Dermis microvascular lymphatic vessel endothelial cell (primary cell): ENCODE results near the gene GRB10. TPM values are rescaled to one million over a fixed set of nuclear protein-coding genes. Genes with fewer than 3 reads are reported as not detected.
"Not testable (repeated sequence)": the region's sequence is repeated elsewhere in the genome, so short reads cannot be mapped to it uniquely, and the experiment has no call there.

Source experiments
- DNase-seq, 2 donors: peaks; one replicate each; pipeline versions ENCODE4 v3.0.0 to v3.0.0-alpha.2; 2010; ENCODE audit warnings: low read depth in 2 of 2
- total RNA-seq: library from RNA; depleted of rRNA; stranded (reverse); fragments of >200 nt; gene quantifications from 2 replicates; pipeline ENCODE4 v1.2.1, GENCODE V29; 2014

The GRB10 gene
- total RNA-seq, 1 donor from 2014 or later = 98.5 TPM

DNA sequence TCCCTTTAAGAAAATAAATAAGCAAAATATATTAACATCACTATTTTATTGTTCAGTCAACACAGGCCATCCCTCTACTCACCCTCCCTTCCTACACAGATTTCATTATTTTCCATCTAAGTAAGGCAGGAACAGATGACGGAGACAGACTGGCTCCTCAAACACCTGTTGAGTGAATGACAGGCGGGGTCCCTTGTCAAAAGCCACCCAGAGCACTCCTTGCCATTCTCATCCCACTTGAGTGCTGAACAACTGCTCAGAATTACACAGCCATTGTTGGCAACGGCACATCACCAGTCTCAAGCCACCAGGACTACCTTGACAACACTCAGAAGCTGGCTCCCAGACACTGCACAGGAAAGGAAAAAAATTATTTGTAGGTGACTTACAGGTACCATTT is 3.3 kb downstream of the GRB10 start:
- no peak for DNase-seq

GRCh38 chr7:50778189-50778588 is 4.5 kb downstream of the GRB10 start:
- no peak for DNase-seq

DNA sequence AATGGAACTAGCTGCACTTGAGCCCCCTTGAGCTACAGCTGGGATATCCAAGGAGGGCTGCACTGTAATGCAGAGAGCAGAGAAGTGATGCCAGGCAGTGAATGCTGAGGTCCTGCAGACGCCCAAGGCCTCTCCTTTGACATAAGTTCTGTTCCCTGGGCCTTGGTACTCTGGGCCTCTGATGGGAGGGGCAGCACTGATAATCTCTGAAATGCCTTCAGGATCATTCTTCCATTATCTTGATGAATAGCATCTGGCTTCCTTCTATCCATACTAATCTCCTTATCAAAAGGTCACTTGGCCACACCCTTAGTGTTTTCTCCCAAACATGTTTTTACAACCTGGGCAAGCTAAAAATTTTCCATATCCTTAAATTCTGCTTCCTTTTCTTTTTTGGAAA is 6.9 kb downstream of the GRB10 start:
- no peak for DNase-seq

GRCh38 chr7:50775231-50775630 is 7.5 kb downstream of the GRB10 start:
- DNase-seq = no peak

- DNase-seq = no peak
Observed at GRCh38 chr7:50774319-50774718, 8.4 kb downstream of the GRB10 start.

GRCh38 chr7:50773071-50773470 is 9.6 kb downstream of the GRB10 start:
- not testable (repeated sequence) for DNase-seq

GRCh38 chr7:50771120-50772002 is 11.3 kb downstream of the GRB10 start:
- no peak for DNase-seq

DNA sequence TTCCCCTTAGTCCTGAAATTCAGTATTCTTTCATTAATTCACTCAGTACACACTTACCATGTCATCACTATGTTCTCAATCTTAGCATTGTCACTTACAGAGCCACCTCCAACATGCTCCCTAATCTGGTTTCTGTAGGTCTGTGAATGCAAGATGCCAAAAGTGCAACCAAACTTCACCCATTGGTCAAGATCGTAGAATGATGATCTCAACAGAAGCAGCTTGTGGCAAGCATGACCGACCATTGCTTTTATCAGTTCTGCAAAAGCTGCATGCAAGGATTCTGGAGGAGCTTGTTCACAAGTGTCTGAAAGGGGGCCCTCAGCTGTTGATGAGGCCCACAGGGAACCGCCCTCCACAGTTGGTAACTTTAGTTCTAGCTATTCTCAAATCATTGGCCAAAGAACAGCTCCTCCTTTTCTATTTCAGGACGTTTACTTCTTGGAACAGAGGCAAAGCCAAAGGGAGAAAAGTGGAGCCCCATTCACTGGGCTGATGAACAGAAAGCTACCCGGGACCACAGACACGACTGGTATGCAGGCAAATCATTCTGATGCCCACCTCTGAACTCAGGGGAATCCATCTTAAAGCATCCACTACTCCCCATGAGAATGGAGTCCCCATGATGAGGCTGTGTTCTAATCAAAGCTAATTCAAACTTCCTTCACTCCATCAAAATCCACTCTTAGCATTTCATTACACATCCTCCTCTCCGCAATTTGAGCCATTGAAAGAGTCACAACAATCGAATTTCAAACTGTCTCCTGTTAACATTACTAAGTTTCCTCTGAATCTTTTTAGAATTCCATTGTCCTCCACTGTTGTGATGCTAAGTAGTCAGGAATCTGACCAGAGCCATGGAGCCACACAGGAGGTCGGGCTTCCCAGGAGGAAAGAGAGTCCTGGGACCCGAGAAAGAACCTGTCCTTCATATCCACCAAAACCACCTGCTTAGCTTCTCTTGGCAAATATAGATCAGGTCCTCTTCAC is 13.9 kb downstream of the GRB10 start:
- DNase-seq = no peak

- no peak for DNase-seq
Observed at GRCh38 chr7:50766849-50767207, 15.9 kb downstream of the GRB10 start.

- no peak for DNase-seq
Observed at GRCh38 chr7:50766106-50766848, 16.4 kb downstream of the GRB10 start.

GRCh38 chr7:50762337-50762736 is 20.4 kb downstream of the GRB10 start:
- DNase-seq = no peak

DNA sequence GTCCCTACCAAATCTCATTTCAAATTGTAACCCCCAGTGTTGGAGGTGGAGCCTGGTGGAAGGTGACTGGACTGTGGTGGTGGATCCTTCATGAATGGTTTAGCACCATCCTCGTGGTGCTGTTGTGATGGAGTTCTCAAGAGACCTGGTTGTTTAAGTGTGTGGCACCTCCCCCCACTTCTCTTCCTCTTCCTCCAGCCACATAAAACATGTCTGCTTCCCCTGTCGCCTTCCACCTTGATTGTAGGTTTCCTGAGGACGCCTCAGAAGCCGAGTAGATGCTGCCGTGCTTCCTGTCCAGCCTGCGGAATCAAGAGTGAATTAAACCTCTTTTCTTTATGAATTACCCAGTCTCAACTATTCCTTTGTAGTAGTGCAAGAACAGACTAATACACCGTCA is 21.0 kb downstream of the GRB10 start:
- no peak for DNase-seq

GRCh38 chr7:50757703-50758390 is 24.8 kb downstream of the GRB10 start:
- no peak for DNase-seq

GRCh38 chr7:50756180-50756579 is 26.5 kb downstream of the GRB10 start:
- no peak for DNase-seq

- DNase-seq = peak in 1 of 2 donors; percentile 32
Observed at GRCh38 chr7:50754684-50755083, 28.0 kb downstream of the GRB10 start.

DNA sequence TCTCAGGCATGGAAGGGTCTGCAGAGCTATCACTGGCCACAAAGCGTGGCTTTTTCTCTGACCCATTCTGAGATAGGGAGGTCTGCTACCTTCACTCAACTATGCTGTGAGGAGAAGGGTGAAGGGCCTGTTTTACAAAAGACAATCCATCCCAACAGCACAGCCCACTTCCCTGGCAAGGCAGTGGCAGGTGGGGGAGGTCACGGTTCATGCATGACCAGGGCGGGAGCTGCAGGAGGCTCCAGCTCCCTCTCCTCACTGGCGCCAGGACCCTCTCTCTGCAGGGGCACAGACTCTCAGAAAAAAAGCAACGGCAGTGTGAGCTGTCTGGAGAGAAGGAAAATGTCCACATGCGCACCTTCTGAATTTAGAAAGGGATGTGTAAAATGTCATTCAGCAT is 28.5 kb downstream of the GRB10 start:
- DNase-seq = no peak

GRCh38 chr7:50752422-50752821 is 30.3 kb downstream of the GRB10 start:
- DNase-seq = no peak

GRCh38 chr7:50751146-50751545 is 31.6 kb downstream of the GRB10 start:
- peak in 1 of 2 donors; percentile 50 for DNase-seq

GRCh38 chr7:50749896-50750295 is 32.8 kb downstream of the GRB10 start:
- no peak for DNase-seq

- DNase-seq = no peak
Observed at GRCh38 chr7:50748472-50748871, 34.2 kb downstream of the GRB10 start.

- DNase-seq = no peak
Observed at GRCh38 chr7:50745835-50746234, 36.9 kb downstream of the GRB10 start.
